Measurements from ENCODE around the gene CORO7.
A peak's percentile ranks its signal among the peaks of the same experiment; 100 is the strongest.

CORO7 gene

DNA sequence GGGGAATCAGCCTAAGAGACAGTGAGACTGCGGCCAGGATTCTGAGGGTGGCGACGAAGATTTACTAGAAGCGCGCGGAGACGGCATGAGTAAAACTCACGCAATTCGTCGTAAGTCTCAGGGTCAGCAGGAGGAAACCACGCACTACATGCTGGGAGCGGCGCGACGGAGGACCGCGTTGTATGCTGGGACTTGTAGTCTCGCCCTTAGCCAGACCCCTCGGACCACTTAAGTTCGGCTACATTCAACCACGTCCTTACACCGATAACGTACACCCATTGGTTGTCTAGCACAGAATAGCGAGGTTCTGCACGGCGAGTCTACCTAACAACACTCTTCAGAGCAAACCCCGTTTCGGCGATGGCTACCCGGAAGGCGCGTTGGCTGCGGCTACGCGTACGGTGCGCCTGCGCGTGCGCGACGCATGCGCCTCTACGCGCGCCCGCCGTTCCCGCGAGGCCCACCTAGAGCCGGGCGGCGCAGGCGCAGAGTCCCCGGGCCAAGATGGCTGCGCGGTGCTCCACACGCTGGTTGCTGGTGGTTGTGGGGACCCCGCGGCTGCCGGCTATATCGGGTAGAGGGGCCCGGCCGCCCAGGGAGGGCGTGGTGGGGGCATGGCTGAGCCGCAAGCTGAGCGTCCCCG, 9.1 kb upstream of the CORO7 start, which contains the start of gene DNAJA3:
Gene DNAJA3 (plus strand): TSS at position 491 of the 643 bp plus-strand sequence. CDS start 14 bp downstream, at position 505.
- DNase-seq = peak; percentile 94

- DNase-seq = no peak
These were observed 4.2 kb upstream of the CORO7 start for GRCh38 chr16:4420505-4421105.

- DNase-seq = no peak
These were observed 3.1 kb upstream of the CORO7 start for GRCh38 chr16:4419402-4419959.

DNA sequence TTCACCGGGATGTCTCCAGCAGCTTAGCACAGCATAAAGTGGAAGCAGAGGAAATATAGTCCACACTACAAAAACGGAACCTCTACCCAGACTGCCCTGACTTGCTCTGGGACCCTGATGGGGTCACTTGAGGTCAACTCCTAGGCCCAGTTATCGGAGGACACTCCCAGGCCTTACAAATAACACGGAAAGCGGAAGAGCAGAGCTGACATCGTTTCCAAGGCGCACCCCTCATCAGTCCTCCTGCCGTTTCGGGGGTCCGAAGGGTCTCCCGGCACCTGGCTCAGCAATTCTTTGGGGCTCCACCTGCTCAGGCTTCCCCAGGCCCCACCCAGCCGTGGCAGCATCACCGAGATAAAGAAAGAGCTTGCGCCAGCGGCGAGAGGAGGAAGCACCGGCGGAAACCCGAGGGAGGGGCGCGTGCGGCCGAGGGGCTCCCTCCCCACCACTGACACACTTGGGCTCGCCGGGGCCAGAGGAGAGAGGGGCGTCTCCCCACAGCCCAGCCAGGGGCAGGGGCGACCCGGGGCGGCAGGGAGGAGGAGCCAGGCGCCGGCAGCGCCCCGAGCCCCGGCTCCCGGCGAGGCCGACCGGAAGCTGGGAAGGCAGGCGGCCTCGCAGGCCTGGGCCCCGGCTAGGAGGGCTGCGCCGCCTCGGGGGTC, 727 bp downstream of the CORO7 start:
- peak; percentile 56 for DNase-seq

DNA sequence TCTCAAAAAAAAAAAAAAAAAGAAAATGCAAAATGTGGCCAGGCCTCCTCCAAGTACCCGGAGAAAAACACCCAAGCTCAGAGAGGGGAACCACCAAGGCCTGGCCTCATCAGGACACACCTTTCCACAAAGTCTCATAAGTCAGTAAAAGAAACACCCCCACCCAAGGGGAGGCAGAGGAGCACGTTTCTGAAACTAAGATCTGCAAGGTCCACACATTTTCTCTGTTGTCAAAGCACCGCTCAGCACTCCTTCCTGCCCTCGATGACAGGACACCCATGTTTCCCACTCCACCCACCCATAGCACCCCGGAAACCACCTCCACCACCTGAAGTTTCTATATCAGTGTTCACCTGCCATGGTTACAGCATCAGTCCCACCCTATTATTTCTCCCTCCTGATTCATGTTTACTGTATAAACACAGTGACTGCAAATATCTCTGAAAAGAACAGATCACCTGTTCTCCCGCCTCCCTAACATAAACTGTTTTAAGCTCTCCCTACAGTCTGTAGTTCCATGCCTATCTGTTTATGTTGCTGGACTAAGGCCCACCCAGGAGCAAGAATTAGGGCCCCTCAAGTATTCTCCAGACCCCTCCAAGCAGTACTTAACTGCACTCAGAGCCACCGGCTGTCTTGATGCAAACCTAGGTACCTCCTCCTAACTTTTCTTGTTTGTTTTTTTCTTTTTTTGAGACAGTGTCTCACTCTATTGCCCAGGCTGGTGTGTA, 2.0 kb downstream of the CORO7 start:
- peak; percentile 56 for DNase-seq

GRCh38 chr16:4412854-4413253, 3.5 kb downstream of the CORO7 start:
- no peak for DNase-seq

- no peak for DNase-seq
These were observed 4.2 kb downstream of the CORO7 start for GRCh38 chr16:4412159-4412558.

DNA sequence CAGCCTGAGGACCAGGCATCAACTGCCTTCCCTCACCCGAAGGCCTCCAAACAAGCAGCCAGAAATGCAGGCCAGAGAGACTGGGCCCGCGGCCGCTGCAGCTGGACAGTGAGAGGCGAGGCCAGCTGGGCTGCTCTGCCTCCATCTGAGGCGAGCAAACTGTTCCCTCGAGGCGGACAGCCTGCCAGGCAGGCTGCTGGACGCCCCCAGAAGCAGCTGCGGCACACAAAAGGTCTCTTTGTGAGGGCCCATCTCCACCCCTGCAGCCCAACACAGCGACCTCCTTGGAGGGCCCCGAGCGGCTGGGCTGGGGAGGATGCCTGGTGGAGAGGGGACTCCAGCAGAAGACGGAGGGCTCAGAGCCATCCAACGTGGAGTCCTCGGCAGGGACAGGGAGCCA, 4.7 kb downstream of the CORO7 start:
- no peak for DNase-seq

- DNase-seq = no peak
These were observed 5.9 kb downstream of the CORO7 start for GRCh38 chr16:4410335-4411075.

GRCh38 chr16:4409081-4409932, 7.1 kb downstream of the CORO7 start:
- no peak for DNase-seq

DNA sequence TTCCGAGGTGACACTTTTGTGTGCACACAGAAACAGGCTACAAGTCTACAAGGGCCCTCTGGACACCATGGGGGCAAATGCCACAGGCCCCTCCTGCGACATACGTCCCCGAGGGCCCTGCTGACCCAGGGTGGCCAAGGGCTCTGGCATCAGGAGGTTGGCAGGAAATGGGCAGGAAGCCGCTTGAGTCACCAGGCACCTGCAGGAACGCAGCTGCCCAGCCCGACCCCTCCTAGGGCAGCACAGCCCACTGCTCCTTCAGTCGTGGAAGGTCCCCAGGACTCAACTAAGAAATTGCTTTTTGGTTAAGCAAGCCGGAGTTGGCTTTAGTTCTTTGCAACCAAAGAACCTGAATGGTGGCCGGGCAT, 8.1 kb downstream of the CORO7 start:
- DNase-seq = no peak

GRCh38 chr16:4407543-4408322, 8.7 kb downstream of the CORO7 start:
- no peak for DNase-seq

DNA sequence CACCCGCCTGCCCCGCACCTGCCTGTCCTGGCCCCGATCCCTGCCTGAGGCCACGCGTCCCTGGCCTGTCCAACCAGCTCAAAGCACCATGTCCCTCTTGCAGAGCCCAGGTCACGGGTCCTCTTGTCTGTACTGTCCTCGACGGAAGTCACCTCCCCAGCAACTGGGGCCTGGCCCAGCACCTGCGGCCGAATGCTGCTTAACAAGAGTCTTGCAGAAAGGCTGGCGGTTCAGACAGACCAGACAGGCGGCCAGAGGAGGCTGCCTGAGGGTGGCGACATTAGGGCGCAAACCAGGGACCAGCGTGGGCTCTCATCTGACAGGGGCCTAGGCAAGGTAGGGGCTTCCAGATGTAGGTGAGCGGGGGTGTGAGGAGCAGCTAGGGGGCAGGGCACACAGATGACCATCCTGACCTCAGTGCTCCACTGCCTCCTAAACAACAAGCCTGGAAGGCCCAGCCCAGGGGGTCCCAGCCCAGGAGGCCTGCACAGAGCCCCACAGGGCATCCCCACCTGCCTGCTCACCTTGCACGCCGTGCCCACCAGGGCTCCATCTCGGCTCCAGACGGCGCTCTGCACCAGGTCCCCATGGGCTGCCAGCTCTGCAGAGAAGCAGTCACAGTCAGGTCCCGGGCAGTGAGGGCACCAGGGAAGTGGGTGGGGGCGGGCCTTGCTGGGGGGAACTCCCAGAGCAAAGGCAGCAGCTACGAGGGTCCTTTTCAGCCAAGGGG, 11.3 kb downstream of the CORO7 start:
- DNase-seq = no peak

GRCh38 chr16:4404247-4404966, 12.0 kb downstream of the CORO7 start:
- no peak for DNase-seq

- DNase-seq = no peak
These were observed 13.1 kb downstream of the CORO7 start for GRCh38 chr16:4403133-4403949.

GRCh38 chr16:4402439-4403132, 13.8 kb downstream of the CORO7 start:
- peak; percentile 55 for DNase-seq

- no peak for DNase-seq
These were observed 14.9 kb downstream of the CORO7 start for GRCh38 chr16:4401510-4401909.

DNA sequence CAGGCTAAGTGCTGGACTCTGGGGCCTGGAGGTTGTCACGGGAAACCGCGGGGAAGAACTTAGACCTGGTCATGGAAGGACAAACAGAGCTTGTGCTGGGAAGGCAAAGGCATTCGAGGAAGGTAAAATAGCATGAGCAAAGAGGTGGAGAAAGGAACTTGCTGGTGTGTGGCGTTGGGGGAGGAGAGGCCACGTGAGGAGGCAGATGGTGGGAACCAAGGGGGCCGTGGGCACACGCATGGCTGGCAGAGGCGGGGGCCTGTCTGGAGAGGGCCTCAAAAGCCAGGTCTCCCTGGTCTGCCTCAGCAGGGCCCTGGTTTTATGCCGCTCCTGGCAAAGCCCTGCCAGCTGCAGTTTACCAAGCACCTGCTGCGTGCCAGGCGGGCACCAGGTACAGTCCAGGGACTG, 15.3 kb downstream of the CORO7 start:
- no peak for DNase-seq

Measured in NCI-H146 (cell line).